ENCODE measurements around the gene MYCN.

The MYCN gene

DNA sequence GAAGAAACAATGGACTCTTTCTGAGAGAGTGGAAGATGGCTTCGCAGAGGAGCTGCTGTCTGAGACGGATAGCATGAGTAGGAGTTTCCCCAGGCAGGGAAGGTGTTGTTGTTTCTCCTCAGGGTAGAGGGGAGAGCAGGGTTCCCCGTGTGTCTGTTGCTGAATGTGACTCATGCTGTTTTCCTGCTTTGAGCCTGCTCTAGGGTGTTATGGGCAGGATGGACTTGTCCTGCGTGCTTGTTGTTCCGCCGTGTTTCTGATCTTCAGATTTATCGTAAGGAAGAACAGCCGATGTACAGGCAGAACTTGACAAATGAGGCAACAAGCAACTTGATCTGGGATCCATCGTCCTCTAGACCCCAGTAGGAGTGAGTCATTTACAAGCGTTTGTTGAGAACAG lies 19.7 kb upstream of the MYCN start:
- no peak overlapping the region for H2AFZ ChIP-seq (ENCODE audit: low read depth, low read length, severe bottlenecking)
- 0 out of 2 replicates have a peak, but pooled peaks cover 3% of the 10 kb centered on the region for H3K27me3 ChIP-seq (ENCODE audit: low read length)
- H3F3A ChIP-seq (ENCODE audit: insufficient read depth): no peaks in the 10 kb centered on the region
- H3K9me3 ChIP-seq (ENCODE audit: insufficient read depth, low read length): no peaks in the 10 kb centered on the region
- no peak overlapping the region for H3K4me3 ChIP-seq (ENCODE audit: insufficient read depth, low read length, poor library complexity, severe bottlenecking)
- H3K36me3 ChIP-seq (ENCODE audit: low read length): no peaks in the 10 kb centered on the region
- no peak overlapping the region for H3K4me2 ChIP-seq (ENCODE audit: low read depth, low read length, poor library complexity, severe bottlenecking)
- no peaks in the 10 kb centered on the region for H3K79me2 ChIP-seq (ENCODE audit: insufficient read depth, low read length)
- TF ChIP-seq EZH2phosphoT487 (conservative IDR thresholded peaks at IDR 0.05; ENCODE audit: low read length) (no peak), CTCF (IDR thresholded peaks at IDR 0.05; ENCODE audit: insufficient read depth, low read length, poor library complexity, severe bottlenecking) (no peak)
- H3K9ac ChIP-seq (ENCODE audit: low read length): no peak overlapping the region
- H4K20me1 ChIP-seq (ENCODE audit: low read depth, low read length): no peaks in the 10 kb centered on the region
- H3K9me2 ChIP-seq (replicated peaks; ENCODE audit: insufficient read depth, low read length): no peaks in the 10 kb centered on the region
- no peak overlapping the region for H3K27ac ChIP-seq (ENCODE audit: low read depth, low read length)

DNA sequence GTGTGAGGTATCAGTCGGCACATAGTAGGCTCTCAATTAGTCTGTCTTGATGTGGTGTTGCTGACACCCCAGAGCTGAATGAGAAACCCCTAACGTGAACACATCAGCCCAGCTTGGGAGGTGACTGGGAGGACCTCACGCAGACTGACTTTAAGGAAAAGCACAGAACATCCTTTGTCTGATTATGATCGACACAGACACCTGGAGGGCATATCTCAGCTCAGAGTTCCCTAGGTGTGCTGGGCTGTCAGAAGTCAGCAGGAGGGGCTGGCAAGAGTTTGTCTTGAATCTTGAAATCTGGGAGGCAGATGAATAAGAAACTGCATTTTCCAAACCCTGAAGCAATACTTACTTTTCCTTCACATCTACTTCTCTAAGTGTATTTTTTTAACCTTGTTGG lies 16.8 kb upstream of the MYCN start:
- no peaks in the 10 kb centered on the region for H3K9me2 ChIP-seq (replicated peaks; ENCODE audit: insufficient read depth, low read length)
- no peaks in the 10 kb centered on the region for H3K36me3 ChIP-seq (ENCODE audit: low read length)
- no peaks in the 10 kb centered on the region for H4K20me1 ChIP-seq (ENCODE audit: low read depth, low read length)
- no peaks in the 10 kb centered on the region for H3K9me3 ChIP-seq (ENCODE audit: insufficient read depth, low read length)
- H3K4me2 ChIP-seq (ENCODE audit: low read depth, low read length, poor library complexity, severe bottlenecking): no peak overlapping the region
- H3F3A ChIP-seq (ENCODE audit: insufficient read depth): no peaks in the 10 kb centered on the region
- H3K27ac ChIP-seq (ENCODE audit: low read depth, low read length): no peak overlapping the region
- TF ChIP-seq CTCF (IDR thresholded peaks at IDR 0.05; ENCODE audit: insufficient read depth, low read length, poor library complexity, severe bottlenecking) (no peak), EZH2phosphoT487 (conservative IDR thresholded peaks at IDR 0.05; ENCODE audit: low read length) (no peak)
- H3K4me3 ChIP-seq (ENCODE audit: insufficient read depth, low read length, poor library complexity, severe bottlenecking): no peak overlapping the region
- no peak overlapping the region for H3K9ac ChIP-seq (ENCODE audit: low read length)
- H3K27me3 ChIP-seq (ENCODE audit: low read length): 0 out of 2 replicates have a peak, but pooled peaks cover 3% of the 10 kb centered on the region
- H3K79me2 ChIP-seq (ENCODE audit: insufficient read depth, low read length): no peaks in the 10 kb centered on the region
- H2AFZ ChIP-seq (ENCODE audit: low read depth, low read length, severe bottlenecking): no peak overlapping the region

GRCh38 chr2:15925819-15926218 lies 14.5 kb upstream of the MYCN start:
- Histone ChIP-seq H3K4me2 (ENCODE audit: low read depth, low read length, poor library complexity, severe bottlenecking) (no peak overlapping the region), H3K36me3 (ENCODE audit: low read length) (no peaks in the 10 kb centered on the region), H3K79me2 (ENCODE audit: insufficient read depth, low read length) (no peaks in the 10 kb centered on the region), H3F3A (ENCODE audit: insufficient read depth) (no peaks in the 10 kb centered on the region), H4K20me1 (ENCODE audit: low read depth, low read length) (no peaks in the 10 kb centered on the region), H3K9me2 (replicated peaks; ENCODE audit: insufficient read depth, low read length) (no peaks in the 10 kb centered on the region), H3K4me3 (ENCODE audit: insufficient read depth, low read length, poor library complexity, severe bottlenecking) (no peak overlapping the region), H3K27ac (ENCODE audit: low read depth, low read length) (no peak overlapping the region), H3K9ac (ENCODE audit: low read length) (no peak overlapping the region), H3K27me3 (ENCODE audit: low read length) (no peaks in the 10 kb centered on the region), H2AFZ (ENCODE audit: low read depth, low read length, severe bottlenecking) (no peak overlapping the region), H3K9me3 (ENCODE audit: insufficient read depth, low read length) (no peaks in the 10 kb centered on the region)
- no peak for TF ChIP-seq CTCF (IDR thresholded peaks at IDR 0.05; ENCODE audit: insufficient read depth, low read length, poor library complexity, severe bottlenecking)
- TF ChIP-seq EZH2phosphoT487 (conservative IDR thresholded peaks at IDR 0.05; ENCODE audit: low read length): no peak
